Panc1 (cell line): ENCODE measurements around the gene LIG4. TPM values are rescaled to one million over a fixed set of nuclear protein-coding genes. Genes with fewer than 3 reads are reported as not detected.

Source experiments
- ATAC-seq: fragments of 200-7000 bp; cut with Tn5 transposase; 2 replicates; pipeline ENCODE4 v1.9.1; 2020; ENCODE audit warnings: mild to moderate bottlenecking, moderate library complexity
- Bru-seq: library from RNA; stranded (reverse); fragments of 400-500 nt; gene quantifications from one replicate; lab custom pipeline; 2021; lab: Mats Ljungman, UMichigan
- BruChase-seq, 2 experiments: library from RNA; stranded (reverse); fragments of 400-500 nt; gene quantifications; one replicate each; lab custom pipeline; 2021; lab: Mats Ljungman, UMichigan
- BruUV-seq: library from RNA; stranded (reverse); fragments of 400-500 nt; replicated peaks from 2 replicates; lab custom pipeline; 2021; lab: Mats Ljungman, UMichigan
- CTCF ChIA-PET: fragments of 300-600 bp; sonication (Branson Sonifier 250); formaldehyde crosslinking; loops from one replicate; lab custom pipeline; 2022; ENCODE audit warnings: antibody characterized with exemption; lab: Charles Lee
- POLR2A ChIA-PET: fragments of 300-600 bp; sonication (Branson Sonifier 250); formaldehyde crosslinking; loops from one replicate; lab custom pipeline; 2022; ENCODE audit warnings: antibody characterized with exemption; lab: Charles Lee
- DNase-seq: peaks from one replicate; pipeline ENCODE4 v3.0.0-alpha.2; 2010; ENCODE audit warnings: low read depth, low spot score
- H3K27ac ChIP-seq: 2 replicates; pipeline ENCODE4 v1.5.1; 2011; ENCODE audit warnings: mild to moderate bottlenecking, low read length, inconsistent platforms
- H3K27me3 ChIP-seq: fragments of 200-500 bp; sonication (Bioruptor generic); 2 replicates; pipeline ENCODE4 v1.6.0; 2014; ENCODE audit warnings: low read length, inconsistent platforms; ENCODE audit not compliant: control insufficient read depth, insufficient read depth
- H3K36me3 ChIP-seq: fragments of 200-500 bp; sonication (Bioruptor generic); 2 replicates; pipeline ENCODE4 v1.5.1; 2014; ENCODE audit warnings: inconsistent platforms, mild to moderate bottlenecking, low read length, moderate library complexity; ENCODE audit not compliant: control insufficient read depth, insufficient read depth
- H3K4me1 ChIP-seq: 2 replicates; pipeline ENCODE4 v1.5.1; 2011; ENCODE audit warnings: inconsistent platforms, mild to moderate bottlenecking, low read length, moderate library complexity; ENCODE audit not compliant: control insufficient read depth, insufficient read depth
- H3K4me3 ChIP-seq, 2 experiments: 2 replicates each; pipeline ENCODE4 v1.5.1; 2011 to 2012; ENCODE audit warnings: low read depth in 2 of 2, low read length in 2 of 2, mild to moderate bottlenecking in 2 of 2, inconsistent platforms in 1 of 2, moderate library complexity in 1 of 2
- H3K9me3 ChIP-seq: fragments of 200-500 bp; sonication (Bioruptor generic); 2 replicates; pipeline ENCODE4 v1.5.1; 2014; ENCODE audit warnings: low read depth, mild to moderate bottlenecking, inconsistent platforms, low read length, moderate library complexity; ENCODE audit not compliant: control insufficient read depth, insufficient read depth
- CTCF ChIP-seq: fragments of 450-650 bp; IDR thresholded peaks from 2 replicates; pipeline ENCODE4 v1.5.1; 2017; ENCODE audit warnings: mild to moderate bottlenecking
- POLR2AphosphoS5 ChIP-seq: IDR thresholded peaks from 2 replicates; pipeline ENCODE4 v1.6.1; 2012; ENCODE audit warnings: mild to moderate bottlenecking, low read depth, low read length, moderate library complexity
- REST ChIP-seq, 2 experiments: IDR thresholded peaks; 2 replicates each; pipeline ENCODE4 v1.6.1; 2011 to 2012; ENCODE audit warnings: low read depth in 2 of 2, control low read depth in 1 of 2, low read length in 1 of 2, mild to moderate bottlenecking in 1 of 2, moderate library complexity in 1 of 2; ENCODE audit not compliant: insufficient read depth in 1 of 2
- SIN3A ChIP-seq: IDR thresholded peaks from 2 replicates; pipeline ENCODE4 v1.6.1; 2012; ENCODE audit warnings: low read depth, mild to moderate bottlenecking, low read length, moderate library complexity, borderline replicate concordance; ENCODE audit not compliant: insufficient read depth
- TCF7L2 ChIP-seq: IDR thresholded peaks from 2 replicates; pipeline ENCODE4 v1.6.1; 2011; ENCODE audit warnings: mild to moderate bottlenecking, low read depth, low read length, inconsistent platforms
- in situ Hi-C: cut with HindIII; loops from 2 replicates; pipeline ENCODE4 v1.10.0; 2016; ENCODE audit warnings: low sequenced_read_pairs, low pct_unique_long_range_greater_than_20kb
- intact Hi-C: fragments of 100-400 bp; cut with micrococcal nuclease; formaldehyde crosslinking; loops from one replicate; pipeline ENCODE4 v1.10.0; 2022; ENCODE audit not compliant: unreplicated experiment
- long read RNA-seq: library from polyadenylated mRNA; unstranded; transcript quantifications from one replicate; pipeline ENCODE4 v2.0.0, GENCODE V29; 2021; ENCODE audit not compliant: unreplicated experiment
- polyA plus RNA-seq: library from polyadenylated mRNA; unstranded; fragments of >200 nt; gene quantifications from one replicate; pipeline ENCODE4 v1.2.1, GENCODE V29; 2012; ENCODE audit warnings: missing spikeins; ENCODE audit not compliant: insufficient read length
- total RNA-seq: library from RNA; stranded (reverse); gene quantifications from one replicate; pipeline ENCODE4 v1.2.1, GENCODE V29; 2021; ENCODE audit not compliant: unreplicated experiment

LIG4 gene
- total RNA-seq, result 8.2 TPM
- 2.9 TPM for polyA plus RNA-seq
- percentile 61 among the genes with signal in this experiment for Bru-seq, nascent RNA
- percentile 89 among the genes with signal in this experiment for BruChase-seq, experiment 1, labeled RNA remaining after a 2-hour chase
- BruChase-seq, experiment 2, labeled RNA remaining after a 6-hour chase, result percentile 80 among the genes with signal in this experiment
- long read RNA-seq, full-length matches to known transcripts, result 20 of 31 reads
- long read RNA-seq, partial matches to known transcripts, result 0 of 31 reads
- long read RNA-seq, other reads (novel, unspliced or antisense), result 11 of 31 reads

- peak; percentile 83 for ATAC-seq
- ChIA-PET CTCF (interaction anchor here (0.5 kb wide), 1 partner anchor 565 kb away, joined by 6 read pairs; no protein-coding TSS in a partner anchor), POLR2A (no interaction called here)
- peaks cover 3% of the 10 kb centered on the region for H3K36me3 ChIP-seq
- intact Hi-C loops (no loop called here), in situ Hi-C loops (no loop called here)
- peaks cover 15% of the 10 kb centered on the region; the same call in 1 of the 2 replicates for H3K4me1 ChIP-seq
- no peaks in the 10 kb centered on the region for H3K27me3 ChIP-seq
- peak within 1 kb of the TSS; percentile 45 to 82 for H3K4me3 ChIP-seq
- TF ChIP-seq SIN3A (no peak), POLR2AphosphoS5 (0 out of 2 replicates have a peak, but pooled peaks have one; percentile 26)
- no TSS peak for BruUV-seq
- no peaks in the 10 kb centered on the region for H3K9me3 ChIP-seq
- peak; percentile 32 for DNase-seq
- peak within 1 kb of the TSS; percentile 93 for H3K27ac ChIP-seq
These were observed at the start of gene LIG4 for GRCh38 chr13:108215436-108215835. Gene LIG4 (minus strand): TSS chr13:108215536. CDS start chr13:108211268, 4,268 bp downstream.

- H3K4me3 ChIP-seq, result no peak overlapping the region
- intact Hi-C loops (no loop called here), in situ Hi-C loops (no loop called here)
- ATAC-seq, result no peak
- ChIA-PET POLR2A (no interaction called here), CTCF (no interaction called here)
- no peaks in the 10 kb centered on the region for H3K36me3 ChIP-seq
- TF ChIP-seq TCF7L2, result no peak
- TF ChIP-seq CTCF, result no peak
- no peak for TF ChIP-seq POLR2AphosphoS5
- no peak for TF ChIP-seq REST (IDR thresholded peaks at IDR 0.05; ENCODE audit: insufficient read depth in 1 of 2, low read depth in 2 of 2, low read length in 1 of 2)
- TF ChIP-seq SIN3A, result no peak
- no peaks in the 10 kb centered on the region for H3K27me3 ChIP-seq
- no peak for DNase-seq
- no peak overlapping the region for H3K27ac ChIP-seq
- BruUV-seq, result no TSS peak
- no peaks in the 10 kb centered on the region for H3K4me1 ChIP-seq
- no peaks in the 10 kb centered on the region for H3K9me3 ChIP-seq
These were observed 48.5 kb upstream of the LIG4 start for GRCh38 chr13:108263621-108264355.
